ENCODE data around the gene NPTXR.

GRCh38 chr22:38788846-38789245, 55.0 kb downstream of the NPTXR start:
- TF ChIP-seq CTCF (conservative IDR thresholded peaks at IDR 0.05 in 1 of 2, IDR thresholded peaks at IDR 0.05 in 1 of 2; ENCODE audit: low read depth in 1 of 2, low read length in 2 of 2) (no peak), EZH2 (IDR thresholded peaks at IDR 0.05; ENCODE audit: low read length, missing control alignments) (no peak)
